ENCODE measurements around the gene C2CD4B. TPM values are rescaled to one million over a fixed set of nuclear protein-coding genes. Genes with fewer than 3 reads are reported as not detected.

C2CD4B gene
- total RNA-seq, 1 experiment from 2014 or later = 0.50 TPM

- Histone ChIP-seq H3K27me3 (replicated peaks; ENCODE audit: control insufficient read depth, insufficient read depth, low read length) (no peaks in the 10 kb centered on the region), H3K4me3 (ENCODE audit: low read depth, low read length) (no peak overlapping the region), H3K4me1 (no peaks in the 10 kb centered on the region), H3K36me3 (ENCODE audit: control insufficient read depth, insufficient read depth, low read length) (no peaks in the 10 kb centered on the region), H3K9me3 (no peaks in the 10 kb centered on the region)
- H3K27ac Mint-ChIP-seq (ENCODE audit: unreplicated experiment) = no peak overlapping the region
- H3K9me3 Mint-ChIP-seq (ENCODE audit: unreplicated experiment) = no peaks in the 10 kb centered on the region
- intact Hi-C loops (cut with micrococcal nuclease; ENCODE audit: unreplicated experiment) = no loop called here
- peaks cover 7% of the 10 kb centered on the region for H3K27me3 Mint-ChIP-seq (ENCODE audit: insufficient read depth, unreplicated experiment)
- CTCF ChIA-PET = no interaction called here
- H3K4me1 Mint-ChIP-seq (ENCODE audit: low read depth, unreplicated experiment) = no peaks in the 10 kb centered on the region
- H3K36me3 Mint-ChIP-seq (ENCODE audit: insufficient read depth, unreplicated experiment) = no peaks in the 10 kb centered on the region
- no peak for DNase-seq
- no TSS peak for BruUV-seq (replicated peaks)
- H3K4me3 Mint-ChIP-seq (ENCODE audit: unreplicated experiment) = no peak overlapping the region
- TF ChIP-seq CTCF (IDR thresholded peaks at IDR 0.05; ENCODE audit: insufficient read depth in 1 of 2, low read depth in 1 of 2, low read length in 1 of 2, severe bottlenecking in 1 of 2, unreplicated experiment in 1 of 2) = no peak
- POLR2A ChIA-PET = no interaction called here
Measured at GRCh38 chr15:62186578-62186977, 21.5 kb upstream of the C2CD4B start.

DNA sequence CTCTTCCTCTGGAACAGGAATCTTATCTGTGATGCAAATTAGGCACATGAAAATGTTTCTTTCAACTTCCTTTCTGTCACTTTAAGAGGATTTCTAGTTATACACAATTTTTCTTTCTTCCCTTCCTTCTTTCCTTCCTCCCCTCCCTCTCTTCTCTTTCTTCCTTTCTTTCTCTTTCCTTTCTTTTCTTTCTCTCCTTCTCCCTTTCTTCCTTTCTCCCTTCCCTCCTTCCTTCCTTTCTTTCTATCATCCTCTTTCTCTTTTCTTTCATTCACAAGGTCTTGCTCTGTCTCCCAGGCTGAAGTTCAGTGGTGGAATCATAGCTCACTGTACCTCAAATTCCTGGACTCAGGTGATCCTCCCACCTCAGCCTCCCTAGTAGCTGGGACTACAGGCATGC, 18.0 kb upstream of the C2CD4B start:
- no TSS peak for BruUV-seq (replicated peaks)
- Histone ChIP-seq H3K27me3 (replicated peaks; ENCODE audit: control insufficient read depth, insufficient read depth, low read length) (no peaks in the 10 kb centered on the region), H3K9me3 (no peaks in the 10 kb centered on the region; the same call in 1 of the 2 replicates), H3K4me1 (no peaks in the 10 kb centered on the region), H3K36me3 (ENCODE audit: control insufficient read depth, insufficient read depth, low read length) (no peaks in the 10 kb centered on the region), H3K4me3 (ENCODE audit: low read depth, low read length) (no peak overlapping the region)
- ChIA-PET CTCF (no interaction called here), POLR2A (no interaction called here)
- Mint-ChIP-seq H3K4me3 (ENCODE audit: unreplicated experiment) (no peak overlapping the region), H3K9me3 (ENCODE audit: unreplicated experiment) (no peaks in the 10 kb centered on the region), H3K27me3 (ENCODE audit: insufficient read depth, unreplicated experiment) (peaks cover 3% of the 10 kb centered on the region), H3K36me3 (ENCODE audit: insufficient read depth, unreplicated experiment) (no peaks in the 10 kb centered on the region), H3K27ac (ENCODE audit: unreplicated experiment) (no peak overlapping the region), H3K4me1 (ENCODE audit: low read depth, unreplicated experiment) (no peaks in the 10 kb centered on the region)
- intact Hi-C loops (cut with micrococcal nuclease; ENCODE audit: unreplicated experiment) = no loop called here
- no peak for DNase-seq
- no peak for TF ChIP-seq CTCF (IDR thresholded peaks at IDR 0.05; ENCODE audit: insufficient read depth in 1 of 2, low read depth in 1 of 2, low read length in 1 of 2, severe bottlenecking in 1 of 2, unreplicated experiment in 1 of 2)

- Histone ChIP-seq H3K27me3 (replicated peaks; ENCODE audit: control insufficient read depth, insufficient read depth, low read length) (no peaks in the 10 kb centered on the region), H3K4me3 (ENCODE audit: low read depth, low read length) (no peak overlapping the region), H3K9me3 (no peaks in the 10 kb centered on the region), H3K36me3 (ENCODE audit: control insufficient read depth, insufficient read depth, low read length) (no peaks in the 10 kb centered on the region), H3K4me1 (no peaks in the 10 kb centered on the region)
- POLR2A ChIA-PET = no interaction called here
- CTCF ChIA-PET = no interaction called here
- TF ChIP-seq CTCF (IDR thresholded peaks at IDR 0.05; ENCODE audit: insufficient read depth in 1 of 2, low read depth in 1 of 2, low read length in 1 of 2, severe bottlenecking in 1 of 2, unreplicated experiment in 1 of 2) = no peak
- DNase-seq = no peak
- no peaks in the 10 kb centered on the region for H3K9me3 Mint-ChIP-seq (ENCODE audit: unreplicated experiment)
- intact Hi-C loops (cut with micrococcal nuclease; ENCODE audit: unreplicated experiment) = loop anchor here (5.0 kb wide), 1 partner anchor 79 kb away; no protein-coding TSS in a partner anchor
- H3K36me3 Mint-ChIP-seq (ENCODE audit: insufficient read depth, unreplicated experiment) = no peaks in the 10 kb centered on the region
- no peaks in the 10 kb centered on the region for H3K4me1 Mint-ChIP-seq (ENCODE audit: low read depth, unreplicated experiment)
- H3K27ac Mint-ChIP-seq (ENCODE audit: unreplicated experiment) = no peak overlapping the region
- peaks cover 4% of the 10 kb centered on the region for H3K27me3 Mint-ChIP-seq (ENCODE audit: insufficient read depth, unreplicated experiment)
- H3K4me3 Mint-ChIP-seq (ENCODE audit: unreplicated experiment) = no peak overlapping the region
- no TSS peak for BruUV-seq (replicated peaks)
Measured at GRCh38 chr15:62173215-62173614, 8.1 kb upstream of the C2CD4B start.

All from Caco-2 (cell line).